Anterior cingulate cortex (tissue), 58 donors: ENCODE measurements around the gene CACNA1F.

Source experiments
- DNase-seq, 58 donors: peaks; one replicate each; lab custom pipeline; 2025; lab: John Stamatoyannopoulos, UW

Gene CACNA1F

DNA sequence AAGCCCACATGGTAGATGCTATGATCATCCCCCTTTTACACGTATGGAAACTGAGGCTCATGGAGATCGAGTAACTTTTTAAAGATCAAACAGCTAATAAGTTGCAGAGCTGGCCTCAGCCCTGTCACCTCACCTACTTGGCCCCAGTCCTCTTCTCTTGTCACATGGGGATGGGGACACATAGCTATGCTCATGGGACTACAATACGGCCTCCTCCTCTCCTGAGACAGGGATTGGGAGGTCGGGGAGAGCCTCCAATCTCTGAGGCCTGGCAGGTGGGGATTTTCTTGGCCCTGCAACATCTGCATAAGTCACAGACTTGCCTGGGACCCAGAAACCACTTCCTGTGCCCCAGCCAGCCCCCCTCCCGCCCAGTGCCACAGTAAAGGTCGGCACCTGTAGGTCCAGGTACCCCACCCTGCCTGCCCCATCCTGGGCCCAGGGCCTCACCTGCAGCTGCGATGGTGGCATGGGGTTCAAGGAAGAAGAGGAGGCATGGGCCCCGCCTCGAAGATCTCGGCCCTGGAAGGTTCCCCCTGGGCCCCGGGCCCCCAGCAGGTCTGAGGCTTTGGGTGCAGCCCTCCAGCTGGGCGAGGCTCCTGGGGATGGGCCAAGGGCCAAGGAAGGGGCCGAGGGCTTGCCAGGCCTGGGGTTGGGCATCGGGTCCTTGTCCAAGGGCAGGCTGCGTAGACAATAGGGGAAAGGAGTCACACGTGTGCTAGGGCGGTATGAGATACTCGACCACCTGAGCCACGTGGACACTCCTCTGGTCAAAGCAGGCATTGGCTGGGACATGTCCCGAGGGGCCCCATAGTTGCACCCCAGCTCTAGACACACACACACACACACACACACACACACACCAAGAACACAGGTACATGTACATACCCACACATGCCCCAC, 25.0 kb upstream of the CACNA1F start:
- no peak for DNase-seq

DNA sequence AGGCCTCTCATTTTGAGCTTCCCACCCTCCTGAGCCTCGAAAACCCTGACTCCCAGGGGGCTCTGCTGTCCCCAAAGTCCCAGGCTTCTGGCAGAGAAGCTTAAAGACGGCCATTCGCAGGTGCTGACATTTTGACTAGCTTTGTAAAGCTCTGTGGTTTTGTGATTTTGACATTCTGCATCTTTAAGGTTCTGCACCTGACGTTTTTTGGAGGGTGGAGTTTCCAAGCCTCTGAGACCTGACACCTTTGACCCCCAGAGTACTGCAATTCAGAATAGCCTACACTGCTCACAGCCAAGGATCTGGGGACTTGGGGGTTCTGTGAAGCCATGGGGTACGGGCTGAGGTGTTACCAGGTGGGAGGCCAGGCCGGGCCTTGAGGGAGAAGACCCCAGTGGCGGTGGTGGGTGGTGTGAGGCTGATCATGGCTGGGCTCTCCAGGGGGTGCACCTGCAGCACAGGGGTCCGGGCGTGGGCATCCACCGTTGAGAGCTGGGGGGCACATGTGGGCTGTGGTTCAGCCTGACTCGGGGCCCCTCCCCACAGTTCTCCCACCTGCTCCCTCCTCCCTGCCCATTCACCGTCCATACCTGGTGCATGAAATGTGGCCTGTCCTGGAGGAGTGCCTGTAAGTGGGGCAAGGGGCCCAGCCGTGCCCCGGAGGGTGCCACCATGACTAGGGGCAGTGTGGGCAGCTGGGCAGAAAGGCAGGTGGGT, 24.1 kb upstream of the CACNA1F start:
- no peak for DNase-seq

GRCh38 chrX:49256268-49256995, 23.3 kb upstream of the CACNA1F start:
- DNase-seq = no peak

DNA sequence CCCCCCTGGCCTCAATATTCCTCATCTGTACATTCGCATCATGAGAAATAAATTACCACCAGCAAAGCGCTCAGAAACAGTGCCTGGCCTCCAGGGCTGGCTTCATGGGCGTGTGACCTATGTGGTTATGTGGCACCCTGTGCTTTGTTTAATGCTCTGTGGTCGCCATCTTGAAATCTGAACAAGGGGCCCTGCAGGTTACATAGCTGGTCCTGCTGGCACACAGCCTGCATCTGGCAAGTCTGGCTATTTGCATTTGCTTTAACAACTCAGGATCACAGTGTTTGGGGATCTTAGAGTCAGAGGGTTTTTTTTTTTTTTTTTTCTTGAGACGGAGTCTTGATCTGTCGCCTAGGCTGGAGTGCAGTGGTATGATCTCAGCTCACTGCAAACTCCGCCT, 21.5 kb upstream of the CACNA1F start:
- DNase-seq = no peak

DNA sequence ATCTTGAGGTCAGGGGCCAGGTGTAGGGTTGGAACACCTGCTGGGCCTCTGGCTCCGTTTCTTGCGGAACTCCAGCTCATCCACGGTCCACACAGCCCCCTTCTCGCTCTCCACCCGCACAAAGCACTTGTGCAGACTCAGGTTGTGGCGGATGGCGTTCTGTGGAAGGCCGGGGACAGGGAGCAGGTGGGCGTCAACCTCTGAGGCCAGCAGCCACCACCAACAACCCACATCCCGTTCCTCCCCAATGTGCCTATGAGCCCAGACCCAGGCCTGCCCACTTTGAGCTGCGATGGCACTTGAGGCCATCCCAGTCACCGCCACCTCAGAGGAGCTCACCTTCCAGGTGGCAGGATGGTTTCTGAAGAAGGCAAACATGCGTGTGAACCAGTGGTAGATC, 18.2 kb upstream of the CACNA1F start:
- DNase-seq = no peak

DNA sequence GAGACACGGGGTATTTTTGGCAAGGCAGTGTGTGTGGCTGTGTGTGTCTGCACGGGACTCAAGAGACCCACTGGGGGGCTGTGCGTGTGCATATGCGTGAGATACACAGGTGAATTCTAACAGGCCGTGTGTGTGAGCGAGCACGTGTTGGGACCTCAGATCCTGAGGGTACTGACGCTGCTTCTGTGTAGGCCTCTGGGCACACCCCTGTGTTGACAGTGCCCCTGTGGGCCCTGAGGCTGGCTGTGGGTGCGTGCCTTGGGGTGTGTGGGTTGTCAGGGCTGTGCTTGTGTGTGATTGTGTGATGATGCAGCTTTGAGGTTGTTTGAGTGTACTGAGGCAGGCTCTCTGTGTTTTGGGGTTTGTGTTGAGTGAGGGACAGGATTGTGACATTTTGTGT, 17.4 kb upstream of the CACNA1F start:
- no peak for DNase-seq

DNA sequence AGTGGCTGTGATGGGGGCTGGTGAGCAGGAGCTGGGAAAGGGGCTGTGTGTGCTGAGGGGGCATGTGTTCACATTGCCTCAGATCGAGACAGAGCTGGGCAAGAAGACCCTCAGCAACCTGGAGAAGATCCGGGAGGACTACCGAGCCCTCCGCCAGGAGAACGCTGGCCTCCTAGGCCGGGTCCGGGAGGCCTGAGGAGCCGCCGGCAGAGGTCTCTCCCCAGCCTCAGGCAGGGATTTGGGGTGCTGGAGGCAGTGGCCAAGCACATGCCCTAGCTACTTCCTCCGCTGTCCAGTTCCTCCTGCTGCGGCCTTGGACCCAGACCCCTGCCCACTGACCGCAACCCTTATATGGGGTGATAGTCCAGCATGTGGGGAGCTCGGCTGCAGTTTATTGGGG, 16.9 kb upstream of the CACNA1F start:
- no peak for DNase-seq

GRCh38 chrX:49249616-49250015, 16.5 kb upstream of the CACNA1F start:
- no peak for DNase-seq

GRCh38 chrX:49249071-49249470, 15.9 kb upstream of the CACNA1F start:
- no peak for DNase-seq

GRCh38 chrX:49247916-49248811, 15.0 kb upstream of the CACNA1F start:
- no peak for DNase-seq

DNA sequence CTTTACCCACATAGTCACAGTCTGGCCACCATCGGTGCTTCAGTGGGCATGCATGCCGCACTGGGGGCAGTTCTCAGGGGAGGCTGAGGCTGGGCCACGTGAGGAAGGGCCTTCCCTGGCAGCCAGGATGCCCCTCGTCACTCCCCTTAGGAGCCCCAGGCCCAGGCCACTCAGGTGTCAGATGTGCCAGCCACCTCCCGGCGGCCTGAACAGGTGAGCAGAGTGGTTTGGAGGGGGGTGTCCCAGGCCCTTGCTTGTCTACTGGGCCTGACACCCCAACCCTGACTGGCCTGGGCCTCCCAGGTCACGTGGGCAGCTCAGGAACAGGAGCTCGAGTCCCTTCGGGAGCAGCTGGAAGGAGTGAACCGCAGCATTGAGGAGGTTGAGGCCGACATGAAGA, 14.2 kb upstream of the CACNA1F start:
- no peak for DNase-seq

GRCh38 chrX:49246541-49246940, 13.4 kb upstream of the CACNA1F start:
- no peak for DNase-seq

DNA sequence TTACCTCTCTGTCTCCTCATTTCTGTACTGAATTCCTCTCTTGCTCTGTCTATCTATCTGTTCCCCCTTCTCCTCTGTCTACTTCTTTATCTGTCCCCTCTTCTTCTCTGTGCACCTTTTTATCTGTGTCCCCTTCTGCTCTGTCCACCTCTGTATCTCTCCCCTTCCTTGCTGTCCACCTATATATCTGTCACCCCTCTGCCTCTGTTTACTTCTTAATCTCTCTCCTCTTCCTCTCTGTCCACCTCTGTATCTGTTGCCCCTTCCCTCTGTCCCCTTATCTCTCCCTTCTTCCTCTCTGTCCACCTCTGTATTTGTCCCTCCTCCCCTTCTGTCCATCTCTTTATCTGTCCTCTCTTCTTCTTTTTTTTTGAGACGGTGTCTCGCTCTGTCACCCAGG, 11.1 kb upstream of the CACNA1F start:
- no peak for DNase-seq

GRCh38 chrX:49243166-49243565, 10.0 kb upstream of the CACNA1F start:
- DNase-seq = no peak

GRCh38 chrX:49242545-49243066, 9.5 kb upstream of the CACNA1F start:
- no peak for DNase-seq

GRCh38 chrX:49238735-49239134, 5.6 kb upstream of the CACNA1F start:
- DNase-seq = no peak

- DNase-seq = no peak
Observed at GRCh38 chrX:49237060-49237459, 3.9 kb upstream of the CACNA1F start.

- no peak for DNase-seq
Observed at GRCh38 chrX:49233887-49234555, 881 bp upstream of the CACNA1F start.

DNA sequence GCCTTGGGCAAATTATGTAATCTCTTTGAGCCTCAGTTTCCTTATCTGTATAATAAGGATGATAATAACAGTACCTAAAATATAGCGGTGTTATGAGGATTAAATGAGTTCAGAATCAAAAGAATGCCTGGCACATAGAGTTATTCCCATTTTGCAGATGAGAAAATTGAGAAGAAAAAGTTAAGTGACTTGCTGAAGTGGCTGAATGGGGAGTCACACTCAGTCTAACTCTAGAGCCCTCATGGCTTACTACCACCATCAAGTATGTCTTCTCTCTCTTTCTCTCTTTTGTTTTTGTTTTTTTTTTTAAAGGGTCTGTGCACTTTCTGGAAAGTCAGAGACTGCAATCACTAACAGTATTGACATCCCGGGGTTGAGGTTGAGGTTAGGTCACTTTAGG, 615 bp downstream of the CACNA1F start:
- no peak for DNase-seq
